D721Med (cell line): ENCODE results near the gene ANGPTL5.
"Not testable (repeated sequence)": the region's sequence is repeated elsewhere in the genome, so short reads cannot be mapped to it uniquely, and the experiment has no call there.

ENCODE experiments used
- DNase-seq: peaks from one replicate; pipeline ENCODE4 v3.0.0; 2011; ENCODE audit warnings: low spot score; ENCODE audit not compliant: insufficient read length
- FAIRE-seq: peaks from 2 replicates; lab custom pipeline; 2011; peaks lifted over from hg19 to GRCh38; lab: Jason Lieb, UNC
- TF ChIP-seq, protein P1 (sequence below): IDR thresholded peaks from 2 replicates; pipeline ENCODE4 v1.5.1; 2012; ENCODE audit warnings: mild to moderate bottlenecking, control low read depth; ENCODE audit not compliant: insufficient read depth; ENCODE audit errors: missing control alignments

Gene ANGPTL5

DNA sequence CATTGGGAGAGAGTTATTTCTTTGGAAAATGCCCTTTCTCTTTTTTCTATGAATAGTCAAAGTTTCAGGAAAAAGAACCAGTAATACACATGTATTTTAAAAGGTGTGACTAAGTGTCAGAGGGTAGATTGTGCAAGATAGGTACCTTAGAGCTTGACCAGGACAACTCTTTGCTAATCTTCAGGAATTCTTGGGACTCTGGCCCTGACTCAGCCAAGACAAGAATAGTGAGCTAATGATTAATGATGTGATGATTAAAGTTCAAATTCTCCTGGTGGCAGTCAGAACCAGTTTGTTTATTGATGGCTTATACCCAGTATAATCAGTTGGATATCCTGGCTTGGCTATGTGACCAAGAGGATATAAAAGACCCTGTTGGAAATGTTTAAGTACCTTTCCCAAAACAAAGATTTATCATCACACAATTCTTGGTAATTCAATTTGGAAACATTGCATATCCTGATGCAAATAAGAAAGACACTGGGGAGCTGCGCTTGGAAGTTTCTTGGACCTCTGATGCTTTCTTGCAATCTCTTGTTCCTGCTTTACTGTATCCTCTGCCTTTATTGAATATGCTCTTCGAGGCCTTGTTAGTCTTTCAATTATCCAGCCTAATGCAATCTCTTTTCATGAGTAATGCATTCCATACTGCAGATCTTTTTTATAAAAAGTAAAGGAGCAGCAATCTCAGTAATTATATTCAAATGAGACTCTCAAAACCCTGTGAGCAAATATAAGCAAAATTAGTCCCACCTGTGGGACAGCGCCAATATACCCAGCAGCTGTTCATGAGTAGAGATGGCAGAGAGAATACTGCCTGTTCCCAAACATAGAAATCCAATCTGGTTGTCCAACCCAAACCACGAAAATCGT lies 49.5 kb downstream of the ANGPTL5 start:
- TF ChIP-seq, protein P1, sequence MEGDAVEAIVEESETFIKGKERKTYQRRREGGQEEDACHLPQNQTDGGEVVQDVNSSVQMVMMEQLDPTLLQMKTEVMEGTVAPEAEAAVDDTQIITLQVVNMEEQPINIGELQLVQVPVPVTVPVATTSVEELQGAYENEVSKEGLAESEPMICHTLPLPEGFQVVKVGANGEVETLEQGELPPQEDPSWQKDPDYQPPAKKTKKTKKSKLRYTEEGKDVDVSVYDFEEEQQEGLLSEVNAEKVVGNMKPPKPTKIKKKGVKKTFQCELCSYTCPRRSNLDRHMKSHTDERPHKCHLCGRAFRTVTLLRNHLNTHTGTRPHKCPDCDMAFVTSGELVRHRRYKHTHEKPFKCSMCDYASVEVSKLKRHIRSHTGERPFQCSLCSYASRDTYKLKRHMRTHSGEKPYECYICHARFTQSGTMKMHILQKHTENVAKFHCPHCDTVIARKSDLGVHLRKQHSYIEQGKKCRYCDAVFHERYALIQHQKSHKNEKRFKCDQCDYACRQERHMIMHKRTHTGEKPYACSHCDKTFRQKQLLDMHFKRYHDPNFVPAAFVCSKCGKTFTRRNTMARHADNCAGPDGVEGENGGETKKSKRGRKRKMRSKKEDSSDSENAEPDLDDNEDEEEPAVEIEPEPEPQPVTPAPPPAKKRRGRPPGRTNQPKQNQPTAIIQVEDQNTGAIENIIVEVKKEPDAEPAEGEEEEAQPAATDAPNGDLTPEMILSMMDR: no peak
- DNase-seq: no peak
- FAIRE-seq: no peak

DNA sequence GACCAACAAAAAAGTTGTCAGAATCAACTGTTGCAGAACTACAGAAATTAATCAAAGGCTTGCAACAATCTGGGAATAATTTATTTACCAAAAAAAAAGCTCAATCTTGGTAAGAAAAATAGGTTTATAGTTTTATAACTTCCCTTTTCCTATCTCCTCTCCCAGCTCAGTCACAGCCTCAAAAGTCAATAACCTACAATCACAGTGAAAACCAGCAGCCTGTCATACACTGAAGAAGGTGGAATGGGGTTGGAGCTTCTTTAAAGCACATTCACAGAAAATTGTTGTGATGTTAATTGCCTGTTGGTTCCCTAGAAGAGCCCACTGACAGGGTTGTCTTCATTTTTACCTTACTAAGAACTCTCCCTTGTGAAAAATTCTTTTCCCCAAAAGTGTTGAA lies 52.2 kb downstream of the ANGPTL5 start:
- TF ChIP-seq, protein P1: no peak
- FAIRE-seq (no peak), DNase-seq (no peak)

DNA sequence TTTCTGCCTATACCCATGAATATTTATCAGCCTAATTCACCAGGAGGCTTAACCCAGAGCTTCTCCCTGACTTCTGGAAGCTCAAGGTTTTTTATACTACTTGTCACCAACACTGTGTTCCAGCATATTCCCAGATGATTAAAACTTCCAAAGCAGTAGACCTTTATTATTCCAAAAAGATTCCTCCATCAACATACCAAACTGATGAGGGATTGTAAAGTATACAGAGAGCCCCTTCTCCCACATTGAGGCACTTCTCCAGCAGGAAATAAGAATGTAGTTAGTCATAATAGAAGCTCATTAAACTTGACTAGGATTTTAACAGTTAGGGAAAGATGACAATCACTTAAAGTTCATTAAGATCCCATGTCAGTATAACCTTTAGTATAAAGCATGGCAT lies 53.0 kb downstream of the ANGPTL5 start:
- no peak for DNase-seq
- TF ChIP-seq, protein P1: no peak
- no peak for FAIRE-seq

DNA sequence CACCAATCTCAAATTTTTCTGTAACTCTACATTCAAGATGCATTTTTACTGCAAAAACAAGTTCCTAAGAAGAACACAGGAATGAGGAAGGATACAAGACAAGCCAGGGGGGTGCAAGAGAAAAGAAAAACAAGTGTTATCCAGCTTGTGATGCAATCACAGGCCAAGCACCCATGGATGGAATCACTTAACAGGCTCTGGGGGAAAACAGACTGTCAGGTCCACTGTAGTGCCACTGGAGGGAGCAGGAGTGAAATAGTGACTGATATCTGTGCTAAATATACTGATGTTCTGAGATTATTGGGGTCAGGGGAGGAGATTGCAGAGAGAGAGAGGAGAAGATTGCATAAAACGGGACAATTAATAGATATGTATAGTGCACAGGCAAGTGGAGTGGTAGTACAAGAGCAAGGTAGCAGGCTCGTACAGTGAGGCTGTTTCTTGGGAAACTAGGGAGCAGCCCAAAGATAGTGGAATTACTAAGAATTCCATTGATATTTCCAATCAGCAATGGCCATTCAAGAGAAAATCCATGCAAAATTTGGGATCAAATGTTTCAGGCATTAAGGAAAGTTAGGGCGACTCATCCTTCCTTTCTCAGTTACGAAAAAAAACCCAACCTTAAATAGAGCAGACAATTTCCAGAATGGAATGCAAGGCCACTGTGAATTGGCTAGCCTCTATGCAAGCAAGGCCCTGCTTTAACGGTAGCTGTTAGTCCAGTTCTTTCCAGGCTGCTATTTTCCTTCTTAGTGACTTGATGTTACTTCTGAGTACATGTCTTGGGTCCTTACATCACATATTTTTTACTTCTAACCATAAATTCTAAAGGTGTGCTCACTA lies 53.7 kb downstream of the ANGPTL5 start:
- FAIRE-seq: no peak
- TF ChIP-seq, protein P1: peak; percentile 31
- no peak for DNase-seq

DNA sequence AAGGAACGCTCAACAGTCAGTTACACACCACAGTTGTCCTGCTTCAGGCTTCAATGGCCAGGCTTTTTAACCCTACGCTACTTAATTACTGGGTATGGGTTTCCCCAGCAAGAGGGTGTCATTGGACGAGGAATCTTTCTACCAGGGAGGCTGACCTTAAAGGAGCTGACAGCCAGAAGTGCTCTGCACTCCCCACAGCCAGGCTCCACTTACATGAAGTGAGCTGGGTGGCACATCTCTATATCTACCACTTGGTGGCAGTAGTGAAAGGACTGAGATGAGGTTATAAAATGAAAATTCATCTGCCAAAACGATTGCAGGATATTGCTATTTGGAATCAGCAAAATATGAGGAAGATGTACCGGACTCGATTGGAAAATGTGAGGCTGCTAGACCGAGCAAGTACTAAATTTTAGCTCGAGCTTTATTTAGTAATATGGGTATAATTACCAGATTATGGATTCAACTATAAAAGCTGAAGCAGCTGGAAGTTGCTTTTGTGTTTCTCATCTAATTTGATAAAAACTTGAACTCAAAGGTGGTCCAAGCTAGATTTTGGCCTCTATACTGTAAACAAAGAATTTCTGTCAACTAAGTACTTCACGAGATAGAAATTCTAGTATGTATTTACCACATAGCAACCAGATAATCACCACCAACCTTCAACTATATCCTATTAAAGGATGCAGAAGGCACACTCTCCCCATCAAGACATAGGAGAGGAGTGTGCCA lies 55.5 kb downstream of the ANGPTL5 start:
- no peak for FAIRE-seq
- TF ChIP-seq, protein P1: peak; percentile 75
- DNase-seq: peak; percentile 22

DNA sequence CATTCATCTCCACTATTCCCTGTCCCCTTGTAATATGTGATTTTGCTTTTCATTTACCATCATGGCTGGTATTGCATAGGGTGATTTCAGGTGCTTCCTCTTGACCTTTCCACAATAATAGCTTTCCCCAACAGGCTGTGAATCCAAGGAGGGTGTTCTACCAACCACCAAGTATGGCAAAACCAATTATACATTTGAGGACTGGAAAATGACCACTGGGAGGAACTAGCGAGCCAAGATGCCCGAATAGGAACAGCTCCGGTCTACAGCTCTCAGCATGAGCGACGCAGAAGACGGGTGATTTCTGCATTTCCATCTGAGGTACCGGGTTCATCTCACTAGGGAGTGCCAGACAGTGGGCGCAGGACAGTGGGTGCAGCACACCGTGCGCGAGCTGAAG lies 64.1 kb downstream of the ANGPTL5 start:
- not testable (repeated sequence) for DNase-seq, FAIRE-seq

DNA sequence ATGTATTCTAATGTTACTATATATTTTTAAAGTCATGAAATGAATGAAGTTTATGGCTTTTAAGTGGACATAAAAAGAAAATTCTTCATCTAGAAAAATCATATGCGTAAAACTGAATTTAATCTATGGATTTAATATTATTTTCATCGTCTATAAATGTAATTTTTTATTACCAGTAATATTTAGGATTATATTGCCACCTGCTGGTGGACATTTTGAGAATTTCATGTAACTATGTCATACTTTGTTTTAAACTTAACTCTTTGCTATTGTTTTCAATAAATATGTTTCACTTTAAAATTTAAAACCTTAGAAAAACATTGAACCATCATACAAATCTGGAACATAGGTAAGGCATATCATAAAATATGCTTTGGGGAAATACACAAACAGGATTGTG lies 68.1 kb downstream of the ANGPTL5 start:
- TF ChIP-seq, protein P1: peak; percentile 40
- DNase-seq (no peak), FAIRE-seq (no peak)
